HG03097 (cell line): ENCODE results near the gene KLK3.

ENCODE experiments used
- ATAC-seq: cut with Tn5 transposase; IDR thresholded peaks from one replicate; pipeline ENCODE4 v1.9.1; 2021; ENCODE audit not compliant: unreplicated experiment, low FRiP score

The KLK3 gene

DNA sequence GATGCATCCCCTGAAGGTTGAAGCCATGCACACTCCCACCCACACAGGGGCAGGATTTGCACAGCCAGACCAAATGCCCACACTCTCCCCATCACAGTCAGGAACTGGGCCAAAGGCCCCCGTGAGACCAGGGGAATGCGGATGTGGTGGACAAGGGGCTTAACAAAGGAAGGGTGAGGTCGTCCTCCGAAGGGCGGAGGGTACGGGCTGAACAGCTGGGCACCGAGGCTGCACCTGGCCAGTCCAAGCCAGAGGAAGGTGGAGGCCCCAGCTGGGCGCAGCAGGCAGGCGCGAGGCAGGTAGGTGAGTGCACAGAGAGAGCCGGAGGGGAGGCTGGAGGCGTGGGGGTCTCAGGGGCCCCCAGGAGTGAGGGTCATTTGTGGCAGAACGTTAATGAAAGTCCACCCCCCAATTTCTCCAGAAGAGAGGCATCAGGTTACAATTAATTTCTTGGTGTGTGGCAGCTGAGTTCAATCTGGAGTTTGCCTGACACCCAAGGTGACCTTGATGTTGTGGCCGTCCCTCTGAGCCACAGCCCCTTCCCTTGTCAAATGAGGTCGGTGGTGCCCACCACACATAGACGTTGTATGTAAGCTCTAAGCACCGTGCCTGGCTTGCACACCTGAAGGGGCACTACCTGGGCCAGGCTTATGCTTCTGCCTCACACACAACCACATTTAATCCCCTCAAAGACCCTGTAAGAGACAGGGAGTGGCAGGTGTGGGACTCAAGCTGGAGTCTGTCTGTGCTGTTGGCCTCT lies 24.3 kb upstream of the KLK3 start:
- no peak for ATAC-seq

DNA sequence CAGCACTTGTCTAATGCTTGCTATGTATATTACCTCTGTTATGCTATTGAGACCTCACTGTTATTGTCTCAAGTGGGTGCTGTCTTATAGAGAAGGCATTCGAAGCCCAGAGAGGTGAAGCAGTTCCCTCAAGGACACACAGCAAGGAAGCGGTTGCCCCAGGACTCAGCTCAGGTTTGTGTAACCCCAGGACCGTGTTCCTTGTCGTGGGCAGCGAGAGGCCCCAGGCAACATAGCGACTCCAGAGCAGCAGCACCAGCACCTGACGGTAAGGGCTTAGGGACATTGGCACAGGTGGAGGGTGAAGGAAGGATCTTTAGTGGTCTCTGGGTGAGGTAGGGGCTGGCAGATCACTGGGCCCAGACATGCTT lies 23.7 kb upstream of the KLK3 start:
- ATAC-seq, result no peak

- no peak for ATAC-seq
These were observed 22.0 kb upstream of the KLK3 start for GRCh38 chr19:50832666-50833065.

DNA sequence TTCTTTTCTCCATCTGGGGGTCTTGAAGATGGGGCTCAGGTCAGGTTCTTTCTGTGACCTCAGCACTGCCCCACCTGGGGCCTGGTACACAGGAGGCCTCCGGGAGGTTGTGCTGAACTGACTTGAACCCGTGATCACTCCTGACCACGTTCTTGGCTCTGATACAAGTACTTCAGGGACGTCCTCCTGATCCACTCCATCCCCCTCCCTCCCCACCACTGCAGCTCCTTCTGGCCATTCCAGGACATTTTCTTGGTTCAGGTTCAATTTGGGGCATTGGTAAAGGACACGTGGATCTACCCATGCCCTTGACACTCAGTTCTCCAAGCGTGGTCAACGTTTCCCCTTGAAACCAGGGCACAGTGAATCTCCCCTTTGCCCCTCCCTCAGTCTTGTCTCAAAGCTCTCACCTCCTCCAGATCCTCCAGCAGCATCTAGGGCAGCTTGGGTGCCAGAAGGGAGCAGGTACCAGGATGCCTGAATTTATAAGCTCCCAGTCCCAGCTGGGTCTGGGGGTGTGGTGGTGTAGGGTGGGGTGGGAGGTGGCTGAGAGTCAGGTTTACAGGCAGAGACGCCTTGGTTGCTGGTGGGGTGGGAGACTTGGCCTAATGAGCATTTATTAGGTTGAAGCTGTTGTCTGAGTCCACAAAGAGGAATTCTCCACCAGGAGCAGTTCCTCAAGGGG lies 21.5 kb upstream of the KLK3 start, which contains the start of gene KLK15:
KLK15 (minus strand) TSS at position 458 of the 685 bp plus-strand sequence. CDS start 2,082 bp downstream, outside the sequence.
- ATAC-seq, result no peak

- ATAC-seq, result no peak
These were observed 20.9 kb upstream of the KLK3 start for GRCh38 chr19:50833802-50834167.

DNA sequence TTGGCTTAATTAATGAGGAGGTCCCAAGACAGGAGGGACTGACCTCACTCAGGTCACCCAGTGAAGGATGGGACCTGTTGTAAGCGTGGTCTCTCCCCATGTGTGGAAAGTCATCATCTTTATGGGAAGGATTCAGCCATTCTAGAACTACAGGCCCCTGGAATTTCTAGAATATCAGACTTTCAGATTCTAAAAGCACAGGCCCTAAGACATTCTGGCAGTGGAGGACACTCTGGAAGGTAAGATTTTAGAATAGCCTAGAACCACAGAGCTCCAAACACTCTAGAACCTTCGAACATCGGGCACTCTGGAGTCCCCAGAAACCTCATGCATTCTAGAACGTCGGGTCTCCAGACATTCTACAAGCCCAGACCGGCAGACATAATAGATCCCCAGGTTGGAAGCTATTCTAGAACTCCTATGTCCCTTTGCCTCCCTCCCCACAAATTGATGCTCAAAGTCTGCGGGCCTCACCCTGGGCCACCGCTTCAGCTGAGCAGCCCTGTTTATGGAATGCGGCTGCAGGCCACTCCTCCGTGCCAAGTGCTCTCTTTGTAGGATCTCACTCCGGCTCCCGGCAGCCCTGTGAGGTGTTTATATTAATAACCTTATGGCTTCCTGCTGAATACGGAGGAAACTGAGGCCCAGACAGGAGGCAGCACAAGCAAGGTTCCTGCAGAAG lies 19.5 kb upstream of the KLK3 start:
- no peak for ATAC-seq

DNA sequence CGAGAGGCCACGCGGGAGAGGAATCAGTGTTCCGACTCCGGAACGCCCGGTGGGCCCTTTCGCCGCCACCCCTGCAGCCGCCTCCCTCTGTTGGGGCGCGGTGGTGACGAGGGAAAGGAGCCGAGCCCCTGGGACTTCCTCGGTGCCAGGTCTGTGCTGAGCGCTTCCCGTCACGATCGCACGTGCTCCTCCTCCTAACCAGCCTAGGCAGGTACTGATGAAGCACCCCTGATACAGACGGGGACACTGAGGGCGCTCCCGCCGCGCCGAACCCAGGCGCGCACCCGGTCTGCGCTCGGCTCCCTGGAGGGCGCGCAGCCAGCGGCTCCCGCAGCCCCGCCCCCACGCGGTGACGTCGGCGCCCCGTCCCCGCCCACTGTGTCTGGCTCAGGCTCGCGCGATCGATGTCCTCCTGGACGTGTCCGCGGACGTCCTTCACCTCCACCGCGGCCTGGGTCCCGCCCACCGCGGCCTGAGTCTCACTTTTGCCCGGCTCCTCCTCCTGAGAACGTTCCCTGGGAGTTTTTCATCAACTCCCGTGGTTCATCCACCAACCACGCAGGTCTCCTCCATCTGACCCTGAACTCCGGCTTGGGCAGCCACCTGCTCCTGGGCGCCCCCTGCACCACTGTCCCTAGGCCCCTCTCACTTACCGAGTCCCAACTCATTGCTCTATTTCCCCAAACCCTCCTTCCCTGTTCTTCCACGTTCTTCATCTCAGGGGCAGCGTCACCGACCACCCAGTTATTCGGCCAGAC lies 18.8 kb upstream of the KLK3 start:
- no peak for ATAC-seq

GRCh38 chr19:50836543-50837195 lies 18.0 kb upstream of the KLK3 start:
- ATAC-seq, result no peak

DNA sequence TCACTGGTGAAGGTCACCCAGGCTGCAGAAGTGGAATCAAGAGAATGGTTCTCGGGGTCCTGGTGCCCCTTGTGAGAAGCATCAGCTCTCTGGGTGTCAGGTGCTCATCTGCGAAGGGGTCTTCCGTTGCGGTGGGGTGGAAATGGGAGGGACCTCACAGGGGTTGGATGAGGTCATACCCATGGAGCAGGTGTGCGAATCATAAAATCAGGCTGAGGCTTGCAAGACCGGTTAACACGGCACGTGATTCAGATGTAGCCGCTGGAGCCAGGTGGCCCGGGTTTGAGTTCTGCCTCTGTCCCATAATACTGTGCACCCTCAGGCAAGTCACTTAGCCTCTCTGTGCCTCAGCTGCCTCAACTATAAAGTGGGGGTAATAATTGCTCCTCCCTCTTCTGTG lies 17.4 kb upstream of the KLK3 start:
- no peak for ATAC-seq

DNA sequence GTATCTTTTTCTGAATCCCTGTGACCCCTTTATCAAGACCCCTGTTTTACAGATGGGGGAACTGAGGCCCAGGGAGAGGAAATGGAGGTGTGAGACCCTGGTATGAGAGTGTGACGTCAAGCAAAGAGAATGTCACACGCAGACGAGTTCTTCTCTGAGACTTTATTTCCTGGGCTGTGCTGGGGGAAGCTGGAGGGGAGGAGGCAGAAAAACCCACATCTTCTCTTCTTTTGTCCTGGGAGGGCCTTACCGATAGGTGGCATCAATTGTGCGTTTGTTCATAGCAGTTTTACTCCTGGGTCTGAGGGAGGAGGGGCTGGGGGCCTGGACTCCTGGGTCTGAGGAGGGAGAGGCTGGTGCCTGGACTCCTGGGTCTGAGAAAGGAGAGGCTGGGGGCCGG lies 16.5 kb upstream of the KLK3 start:
- no peak for ATAC-seq

- ATAC-seq, result no peak
These were observed 14.7 kb upstream of the KLK3 start for GRCh38 chr19:50839712-50840655.

- no peak for ATAC-seq
These were observed 12.6 kb upstream of the KLK3 start for GRCh38 chr19:50842130-50842529.

DNA sequence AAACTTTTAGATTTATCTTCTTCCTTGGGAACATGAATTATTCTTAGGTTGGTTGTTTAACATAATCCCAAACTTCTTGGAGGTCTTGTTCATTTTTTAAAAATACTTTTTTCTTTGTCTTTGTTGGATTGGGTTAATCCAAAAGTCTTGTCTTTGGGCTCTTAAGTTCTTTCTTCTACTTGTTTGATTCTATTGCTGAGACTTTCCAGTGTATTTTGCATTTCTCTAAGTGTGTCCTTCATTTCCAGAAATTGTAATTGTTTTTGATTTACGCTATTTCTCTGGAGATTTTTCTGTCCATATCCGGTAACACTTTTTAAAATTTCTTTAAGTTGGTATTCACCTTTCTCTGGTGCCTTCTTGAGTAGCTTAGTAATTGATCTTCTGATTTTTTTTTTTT lies 11.5 kb upstream of the KLK3 start:
- no peak for ATAC-seq

GRCh38 chr19:50843701-50844221 lies 11.0 kb upstream of the KLK3 start:
- ATAC-seq, result no peak

GRCh38 chr19:50844296-50844935 lies 10.3 kb upstream of the KLK3 start:
- ATAC-seq, result no peak

GRCh38 chr19:50850738-50851137 lies 4.0 kb upstream of the KLK3 start:
- ATAC-seq, result no peak

DNA sequence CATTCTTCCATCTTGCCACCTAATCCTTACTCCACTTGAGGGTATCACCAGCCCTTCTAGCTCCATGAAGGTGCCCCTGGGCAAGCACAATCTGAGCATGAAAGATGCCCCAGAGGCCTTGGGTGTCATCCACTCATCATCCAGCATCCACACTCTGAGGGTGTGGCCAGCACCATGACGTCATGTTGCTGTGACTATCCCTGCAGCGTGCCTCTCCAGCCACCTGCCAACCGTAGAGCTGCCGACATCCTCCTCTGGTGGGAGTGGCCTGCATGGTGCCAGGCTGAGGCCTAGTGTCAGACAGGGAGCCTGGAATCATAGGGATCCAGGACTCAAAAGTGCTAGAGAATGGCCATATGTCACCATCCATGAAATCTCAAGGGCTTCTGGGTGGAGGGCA lies 3.1 kb upstream of the KLK3 start:
- no peak for ATAC-seq

GRCh38 chr19:50857366-50857765 lies 2.7 kb downstream of the KLK3 start:
- no peak for ATAC-seq

DNA sequence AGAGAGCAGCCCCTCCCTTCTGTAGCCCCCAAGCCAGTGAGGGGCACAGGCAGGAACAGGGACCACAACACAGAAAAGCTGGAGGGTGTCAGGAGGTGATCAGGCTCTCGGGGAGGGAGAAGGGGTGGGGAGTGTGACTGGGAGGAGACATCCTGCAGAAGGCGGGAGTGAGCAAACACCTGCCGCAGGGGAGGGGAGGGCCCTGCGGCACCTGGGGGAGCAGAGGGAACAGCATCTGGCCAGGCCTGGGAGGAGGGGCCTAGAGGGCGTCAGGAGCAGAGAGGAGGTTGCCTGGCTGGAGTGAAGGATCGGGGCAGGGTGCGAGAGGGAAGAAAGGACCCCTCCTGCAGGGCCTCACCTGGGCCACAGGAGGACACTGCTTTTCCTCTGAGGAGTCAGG lies 4.2 kb downstream of the KLK3 start:
- no peak for ATAC-seq
